Measurements from ENCODE around the gene RPA3.

The RPA3 gene

GRCh38 chr7:7650682-7651206 is 67.7 kb downstream of the RPA3 start:
- DNase-seq, result no peak

GRCh38 chr7:7647495-7648036 is 70.8 kb downstream of the RPA3 start:
- no peak for DNase-seq

DNA sequence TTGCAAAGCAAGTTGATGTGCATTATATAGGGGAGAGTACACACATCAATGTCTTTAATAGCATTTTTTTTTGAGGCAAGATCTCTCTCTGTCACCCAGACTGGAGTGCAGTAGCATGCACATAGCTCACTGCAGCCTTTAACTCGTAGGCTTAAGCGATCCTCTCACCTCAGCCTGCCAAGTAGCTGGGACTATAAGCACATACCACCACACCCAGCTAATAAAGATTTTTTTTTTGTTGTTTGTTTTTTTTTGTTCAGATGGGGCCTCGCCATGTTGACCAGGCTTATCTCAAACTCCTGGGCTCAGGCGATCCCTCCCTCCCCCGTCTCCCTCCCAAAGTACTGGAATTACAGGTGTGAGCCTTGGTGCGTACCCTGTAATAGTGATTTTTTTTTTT is 76.3 kb downstream of the RPA3 start:
- no peak for DNase-seq

DNA sequence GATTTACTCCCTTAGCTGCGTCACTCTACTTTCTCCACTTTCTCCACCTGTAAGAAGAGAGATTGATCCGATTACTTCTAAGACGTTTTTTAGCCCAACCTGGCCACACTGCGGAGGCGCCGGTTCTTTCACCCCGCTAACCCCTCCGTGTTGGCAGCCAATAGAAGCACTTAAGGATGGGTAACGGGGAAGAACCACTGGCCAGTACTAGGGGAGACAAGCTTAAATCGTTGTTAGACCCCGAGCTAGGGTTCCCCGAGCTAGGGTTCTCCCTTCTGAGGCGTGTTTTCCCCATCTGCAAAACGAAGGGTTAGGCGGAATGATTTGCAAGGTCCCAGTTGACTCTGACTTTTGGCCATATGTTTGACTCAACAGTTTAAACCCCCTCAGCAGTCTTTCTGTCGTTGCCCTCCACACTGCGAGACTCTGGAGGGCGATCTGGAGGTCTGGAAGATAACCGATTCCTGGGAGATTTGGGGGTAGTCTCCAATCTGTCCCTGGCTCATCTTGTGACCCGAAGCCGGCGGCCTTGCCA is 77.2 kb downstream of the RPA3 start:
- DNase-seq, result no peak

- peak; percentile 97 for DNase-seq
These were observed 77.9 kb downstream of the RPA3 start, which contains the start of gene UMAD1 for GRCh38 chr7:7640221-7641128. Gene UMAD1, plus strand, starts transcription at chr7:7640752. Its CDS starts 32,620 bp downstream, at chr7:7673372.

GRCh38 chr7:7639847-7640220 is 78.6 kb downstream of the RPA3 start:
- DNase-seq, result no peak

GRCh38 chr7:7639421-7639820 is 79.0 kb downstream of the RPA3 start:
- no peak for DNase-seq

DNA sequence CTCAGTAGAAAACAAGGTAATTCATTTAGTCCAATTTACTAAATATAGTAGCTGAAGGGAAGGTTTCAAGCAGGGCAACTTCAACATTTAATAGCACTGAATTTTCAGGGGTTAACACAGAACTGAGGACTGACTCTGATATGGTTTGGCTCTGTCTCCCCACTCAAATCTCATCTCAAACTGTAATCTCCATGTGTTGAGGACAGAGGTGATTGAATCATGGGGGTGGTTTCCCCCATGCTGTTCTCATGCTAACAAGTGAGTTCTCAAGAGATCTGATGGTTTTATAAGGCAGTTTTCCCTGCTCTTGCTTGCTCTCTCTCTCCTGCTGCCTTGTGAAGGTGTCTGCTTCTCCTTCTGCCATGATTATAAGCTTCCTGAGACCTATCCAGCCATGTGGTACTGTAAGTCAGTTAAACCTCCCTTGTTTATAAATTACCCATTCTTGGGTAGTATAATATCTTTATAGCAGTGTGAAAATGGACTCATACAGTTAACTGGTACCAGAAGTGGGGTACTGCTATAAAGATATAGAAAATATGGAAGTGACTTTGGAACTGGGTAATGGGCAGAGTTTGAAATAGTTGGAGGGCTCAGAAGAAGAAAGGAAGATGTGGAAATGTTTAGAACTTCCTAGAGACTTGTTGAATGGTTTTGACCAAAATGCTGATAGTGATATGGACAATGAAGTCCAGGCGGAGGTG is 87.6 kb downstream of the RPA3 start:
- DNase-seq, result no peak

- no peak for DNase-seq
These were observed 89.9 kb downstream of the RPA3 start for GRCh38 chr7:7628476-7628875.

DNA sequence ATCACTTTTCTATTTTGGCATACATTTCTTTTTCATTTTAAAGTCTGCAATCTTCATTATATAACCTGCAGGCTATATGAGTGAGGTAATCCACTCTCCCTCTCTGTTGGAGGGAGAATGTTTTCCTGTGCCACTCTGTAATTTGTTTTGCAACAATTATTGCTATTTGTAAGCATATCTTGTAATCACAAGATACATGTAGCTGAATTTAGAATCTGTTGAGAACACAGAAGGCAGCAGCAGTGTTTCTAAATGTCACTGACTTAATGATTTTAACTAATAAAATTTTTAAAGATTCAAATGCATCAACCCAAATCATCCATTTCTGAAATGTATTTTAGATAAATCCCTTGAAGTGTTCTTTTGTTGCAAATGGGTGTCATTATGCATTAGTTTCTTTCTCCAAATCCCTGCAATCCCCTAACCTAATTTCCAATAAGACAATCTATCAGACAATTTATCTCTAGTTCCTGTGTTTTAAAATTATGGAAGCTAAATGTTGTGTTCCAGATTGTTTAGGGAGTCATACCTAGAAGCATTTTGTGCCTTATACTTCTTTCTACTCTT is 97.7 kb downstream of the RPA3 start:
- no peak for DNase-seq

DNA sequence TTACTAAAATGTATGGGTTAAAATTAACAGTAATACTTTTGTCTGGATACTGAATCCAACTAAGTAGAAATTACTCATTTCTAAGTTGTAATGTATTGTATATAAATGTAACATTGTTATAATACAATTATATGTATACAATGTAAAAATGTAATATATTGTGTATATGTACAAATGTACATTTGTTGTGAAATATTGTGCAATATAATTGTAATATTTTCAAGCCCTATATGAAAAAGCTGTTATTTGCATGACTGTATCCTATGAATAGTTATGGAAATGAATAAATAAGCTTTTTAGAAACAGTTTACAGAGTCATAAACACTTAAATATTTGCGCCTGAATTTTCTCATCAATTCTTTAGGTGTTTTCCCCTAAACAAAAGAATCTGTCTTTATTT is 98.2 kb downstream of the RPA3 start:
- DNase-seq, result no peak

DNA sequence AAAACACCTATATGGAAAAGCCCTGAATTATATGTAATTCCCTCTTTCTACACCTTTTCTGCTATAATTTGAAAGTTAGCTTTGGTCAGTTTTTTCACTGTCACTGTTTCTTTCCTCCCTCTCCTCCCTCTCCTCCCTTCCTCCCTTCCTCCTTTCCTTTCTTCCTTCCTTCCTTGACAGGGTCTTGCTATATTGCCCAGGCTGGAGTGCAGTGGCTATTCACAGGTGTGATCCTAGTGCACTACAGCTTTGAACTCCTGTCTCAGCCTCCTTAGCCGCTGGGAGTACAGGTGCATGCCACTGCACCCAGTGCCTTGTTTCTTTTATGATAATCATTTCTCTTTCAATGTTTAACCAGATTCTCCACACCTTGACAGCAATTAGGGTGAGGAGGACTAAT is 100.0 kb downstream of the RPA3 start:
- DNase-seq, result no peak

- no peak for DNase-seq
These were observed 100.9 kb downstream of the RPA3 start for GRCh38 chr7:7617550-7617949.

- no peak for DNase-seq
These were observed 104.2 kb downstream of the RPA3 start for GRCh38 chr7:7614018-7614741.

DNA sequence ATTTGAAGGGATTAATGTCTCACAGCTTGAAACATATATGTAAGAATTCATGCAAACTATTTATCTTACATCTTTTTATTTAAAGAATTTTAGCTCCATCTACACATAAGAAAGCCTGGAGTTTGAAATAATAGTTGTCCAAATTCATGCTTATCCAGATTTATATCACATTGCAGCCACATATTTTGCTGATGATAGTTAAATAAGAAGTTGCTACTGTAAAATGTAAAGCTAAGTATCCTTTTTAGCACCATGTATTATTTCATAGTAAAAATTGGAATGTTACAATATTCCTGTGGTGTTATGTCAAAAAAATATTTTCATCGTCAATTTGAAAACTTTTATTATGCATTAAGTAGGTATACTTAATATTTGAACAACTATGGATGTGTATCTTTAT is 105.2 kb downstream of the RPA3 start:
- no peak for DNase-seq

- no peak for DNase-seq
These were observed 105.9 kb downstream of the RPA3 start for GRCh38 chr7:7612519-7612918.

- no peak for DNase-seq
These were observed 109.1 kb downstream of the RPA3 start for GRCh38 chr7:7609330-7609729.

GRCh38 chr7:7607010-7607409 is 111.4 kb downstream of the RPA3 start:
- no peak for DNase-seq

DNA sequence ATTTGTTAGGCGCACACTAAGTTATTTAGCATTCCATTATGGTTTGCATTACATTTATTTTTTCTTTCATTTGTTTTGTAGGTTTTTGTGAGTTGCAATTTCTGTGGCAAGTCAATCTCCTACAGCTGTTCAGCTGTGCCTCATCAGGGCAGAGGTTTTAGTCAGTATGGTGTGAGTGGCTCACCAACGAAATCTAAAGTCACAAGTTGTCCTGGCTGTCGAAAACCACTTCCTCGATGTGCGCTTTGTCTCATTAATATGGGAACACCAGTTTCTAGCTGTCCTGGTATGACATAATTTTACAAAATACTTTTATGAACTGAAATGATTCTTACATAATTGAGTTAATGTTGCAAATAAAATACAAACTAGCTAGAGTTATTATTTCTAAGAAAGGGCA is 122.2 kb downstream of the RPA3 start:
- DNase-seq, result no peak

DNA sequence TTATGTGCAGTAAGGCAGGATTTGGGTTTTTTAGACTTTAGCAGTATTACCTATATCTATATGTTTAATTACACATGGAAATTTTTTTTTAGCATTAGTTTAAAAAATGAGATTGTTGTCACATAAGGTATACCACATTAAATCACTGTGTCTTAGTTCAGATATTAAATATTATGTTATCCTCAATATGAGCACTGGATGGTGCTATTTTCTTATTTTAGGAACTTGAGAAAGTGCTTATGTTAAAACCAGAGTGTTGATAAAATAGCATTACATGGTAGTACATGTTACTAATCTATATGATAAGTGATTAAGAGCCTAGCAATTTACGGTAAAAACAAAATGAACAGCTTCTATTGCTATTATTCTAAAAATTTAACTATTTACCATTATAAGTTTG is 123.0 kb downstream of the RPA3 start:
- no peak for DNase-seq

Measured in NCI-H187 treated with DMSO at 0.1 percent for 48 hours (cell line).